Measurements from ENCODE around the gene PTER.

The PTER gene

GRCh38 chr10:16497911-16498310 is 61.1 kb downstream of the PTER start:
- TF ChIP-seq CTCF (IDR thresholded peaks at IDR 0.05; ENCODE audit: insufficient read depth, low read length, missing control alignments), result no peak
- ChIA-PET POLR2A (no interaction called here), CTCF (no interaction called here)
- DNase-seq (ENCODE audit: low read depth, low spot score), result peak; percentile 4
- H3K4me3 ChIP-seq (ENCODE audit: low read depth, low read length), result no peak overlapping the region

GRCh38 chr10:16505161-16505560 is 68.4 kb downstream of the PTER start:
- no peak overlapping the region for H3K4me3 ChIP-seq (ENCODE audit: low read depth, low read length)
- DNase-seq (ENCODE audit: low read depth, low spot score), result no peak
- POLR2A ChIA-PET, result no interaction called here
- CTCF ChIA-PET, result no interaction called here
- no peak for TF ChIP-seq CTCF (IDR thresholded peaks at IDR 0.05; ENCODE audit: insufficient read depth, low read length, missing control alignments)

GRCh38 chr10:16509996-16510395 is 73.2 kb downstream of the PTER start:
- CTCF ChIA-PET, result interaction anchor here (1.2 to 1.3 kb wide), 2 partner anchors 9 to 267 kb away, joined by 3 to 5 read pairs; no protein-coding TSS in a partner anchor
- DNase-seq (ENCODE audit: low read depth, low spot score), result no peak

GRCh38 chr10:16510843-16511242 is 74.0 kb downstream of the PTER start:
- no peak for TF ChIP-seq CTCF (IDR thresholded peaks at IDR 0.05; ENCODE audit: insufficient read depth, low read length, missing control alignments)
- ChIA-PET CTCF (interaction anchor here (1.3 kb wide), 1 partner anchor 267 kb away, joined by 3 read pairs; no protein-coding TSS in a partner anchor), POLR2A (no interaction called here)
- H3K4me3 ChIP-seq (ENCODE audit: low read depth, low read length), result no peak overlapping the region
- DNase-seq (ENCODE audit: low read depth, low spot score), result no peak

More at GRCh38 chr10:16509996-16510395, 73.2 kb downstream of the PTER start:
- no peak for TF ChIP-seq CTCF (IDR thresholded peaks at IDR 0.05; ENCODE audit: insufficient read depth, low read length, missing control alignments)
- H3K4me3 ChIP-seq (ENCODE audit: low read depth, low read length), result no peak overlapping the region
- POLR2A ChIA-PET, result no interaction called here

- POLR2A ChIA-PET, result interaction anchor here (0.6 kb wide), 1 partner anchor 684 kb away, joined by 3 read pairs; no protein-coding TSS in a partner anchor
- no peak overlapping the region for H3K4me3 ChIP-seq (ENCODE audit: low read depth, low read length)
- CTCF ChIA-PET, result interaction anchor here (1.2 to 1.4 kb wide), 3 partner anchors 9 to 617 kb away, joined by 3 to 5 read pairs (median 4); no protein-coding TSS in a partner anchor
- no peak for TF ChIP-seq CTCF (IDR thresholded peaks at IDR 0.05; ENCODE audit: insufficient read depth, low read length, missing control alignments)
- DNase-seq (ENCODE audit: low read depth, low spot score), result no peak
Observed at GRCh38 chr10:16518822-16519221, 82.0 kb downstream of the PTER start.

- ChIA-PET CTCF (interaction anchor here (1.0 to 1.4 kb wide), 4 partner anchors 8 to 617 kb away, joined by 3 to 5 read pairs (median 4); no protein-coding TSS in a partner anchor), POLR2A (interaction anchor here (0.6 kb wide), 1 partner anchor 684 kb away, joined by 3 read pairs; no protein-coding TSS in a partner anchor)
- no peak overlapping the region for H3K4me3 ChIP-seq (ENCODE audit: low read depth, low read length)
Observed at GRCh38 chr10:16519250-16519907, 82.6 kb downstream of the PTER start.

More at GRCh38 chr10:16519250-16519907, 82.6 kb downstream of the PTER start:
- no peak for TF ChIP-seq CTCF (IDR thresholded peaks at IDR 0.05; ENCODE audit: insufficient read depth, low read length, missing control alignments)
- DNase-seq (ENCODE audit: low read depth, low spot score), result no peak

Data from AG04449 (cell line).